Colonic mucosa (tissue), 4 donors: Measurements from ENCODE around the gene DTWD1. TPM values are rescaled to one million over a fixed set of nuclear protein-coding genes. Genes with fewer than 3 reads are reported as not detected.
"Not testable (repeated sequence)": the region's sequence is repeated elsewhere in the genome, so short reads cannot be mapped to it uniquely, and the experiment has no call there.

Source experiments
- DNase-seq: peaks from one replicate; pipeline ENCODE4 v3.0.0-alpha.2; 2020
- H3K27ac ChIP-seq: fragments of 200-600 bp; one replicate; pipeline ENCODE4 v1.8.0; 2021
- H3K27me3 ChIP-seq: fragments of 200-600 bp; one replicate; pipeline ENCODE4 v1.8.0; 2021
- H3K36me3 ChIP-seq: fragments of 200-600 bp; one replicate; pipeline ENCODE4 v1.8.0; 2021
- H3K4me1 ChIP-seq: fragments of 200-600 bp; one replicate; pipeline ENCODE4 v1.8.0; 2021; ENCODE audit warnings: mild to moderate bottlenecking
- H3K4me3 ChIP-seq: fragments of 200-600 bp; one replicate; pipeline ENCODE4 v1.8.0; 2021
- H3K9ac ChIP-seq, 2 donors: one replicate each; pipeline ENCODE4 v1.7.0; 2013; ENCODE audit warnings: control low read depth in 2 of 2, low read depth in 2 of 2, low read length in 2 of 2
- H3K9me3 ChIP-seq: fragments of 200-600 bp; one replicate; pipeline ENCODE4 v1.8.0; 2021
- intact Hi-C: fragments of 100-400 bp; cut with DNase I; formaldehyde crosslinking; loops from one replicate; pipeline ENCODE4 v1.14.1; 2022
- total RNA-seq, 2 donors: library from RNA; stranded (reverse); fragmentation: NEBNext Ultra II Directional in 1 of 2; extraction: Animal tissue kit (Norgen Biotek cat#: 25700) in 1 of 2; gene quantifications; one replicate each; pipeline ENCODE4 v1.2.1, GENCODE V29; 2021
- TF ChIP-seq, protein P1 (sequence below): fragments of 200-600 bp; IDR thresholded peaks from one replicate; pipeline ENCODE4 v1.8.0; 2022; ENCODE audit warnings: antibody characterized with exemption, mild to moderate bottlenecking
- donor health status: healthy.
- donor health status: DM: no; HTN: no; CAD: no.
- donor health status: DM: no; HTN: no; CAD: no.

DTWD1 gene
- total RNA-seq, 2 donors from 2014 or later = 18.4 to 18.7 TPM

DNA sequence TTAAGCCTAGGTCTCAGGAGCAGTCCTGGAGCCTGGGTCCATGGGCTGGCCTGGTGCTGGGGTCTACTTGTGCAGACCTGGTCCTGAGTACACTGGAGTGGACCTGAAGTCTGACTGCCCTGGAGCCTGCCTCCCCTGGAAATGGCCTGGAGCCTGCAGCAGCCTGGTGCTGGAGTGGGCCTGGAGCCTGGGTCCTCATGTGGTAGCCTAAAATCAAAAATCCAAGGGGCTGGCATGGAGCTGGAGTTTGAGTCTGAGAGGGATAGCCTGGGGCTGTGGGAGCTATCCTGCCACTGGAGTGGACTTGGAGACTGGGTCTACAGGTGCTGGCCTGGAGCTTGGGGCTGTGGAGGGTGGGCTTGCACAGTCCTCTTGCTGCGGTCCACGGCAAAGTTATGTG, 15.3 kb upstream of the DTWD1 start:
- no peak for DNase-seq
- intact Hi-C loops = no loop called here

DNA sequence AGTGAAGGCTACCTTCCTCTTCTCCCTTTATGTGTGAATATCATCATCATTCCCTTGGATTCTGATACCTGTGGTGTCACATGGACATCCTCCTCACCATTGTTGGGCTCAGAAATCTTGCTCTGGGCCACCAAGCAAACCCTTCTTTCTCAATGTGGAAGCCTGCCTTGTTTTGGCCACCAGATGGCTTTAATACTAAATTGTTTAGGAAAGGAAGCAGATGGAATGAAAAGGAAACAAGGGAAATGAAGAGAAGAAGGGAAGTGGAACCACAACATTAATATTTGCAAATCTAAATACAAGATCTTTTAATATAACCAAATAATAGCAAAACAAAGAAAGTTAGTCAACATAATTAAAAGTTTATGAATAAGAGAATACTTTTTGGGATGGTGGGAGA, 14.3 kb upstream of the DTWD1 start:
- intact Hi-C loops = no loop called here
- Histone ChIP-seq H3K27me3 (no peaks in the 10 kb centered on the region), H3K9me3 (no peaks in the 10 kb centered on the region), H3K4me1 (no peaks in the 10 kb centered on the region), H3K9ac (no peak overlapping the region), H3K27ac (no peak overlapping the region), H3K4me3 (no peak overlapping the region), H3K36me3 (no peaks in the 10 kb centered on the region)
- no peak for DNase-seq
- TF ChIP-seq, protein P1, sequence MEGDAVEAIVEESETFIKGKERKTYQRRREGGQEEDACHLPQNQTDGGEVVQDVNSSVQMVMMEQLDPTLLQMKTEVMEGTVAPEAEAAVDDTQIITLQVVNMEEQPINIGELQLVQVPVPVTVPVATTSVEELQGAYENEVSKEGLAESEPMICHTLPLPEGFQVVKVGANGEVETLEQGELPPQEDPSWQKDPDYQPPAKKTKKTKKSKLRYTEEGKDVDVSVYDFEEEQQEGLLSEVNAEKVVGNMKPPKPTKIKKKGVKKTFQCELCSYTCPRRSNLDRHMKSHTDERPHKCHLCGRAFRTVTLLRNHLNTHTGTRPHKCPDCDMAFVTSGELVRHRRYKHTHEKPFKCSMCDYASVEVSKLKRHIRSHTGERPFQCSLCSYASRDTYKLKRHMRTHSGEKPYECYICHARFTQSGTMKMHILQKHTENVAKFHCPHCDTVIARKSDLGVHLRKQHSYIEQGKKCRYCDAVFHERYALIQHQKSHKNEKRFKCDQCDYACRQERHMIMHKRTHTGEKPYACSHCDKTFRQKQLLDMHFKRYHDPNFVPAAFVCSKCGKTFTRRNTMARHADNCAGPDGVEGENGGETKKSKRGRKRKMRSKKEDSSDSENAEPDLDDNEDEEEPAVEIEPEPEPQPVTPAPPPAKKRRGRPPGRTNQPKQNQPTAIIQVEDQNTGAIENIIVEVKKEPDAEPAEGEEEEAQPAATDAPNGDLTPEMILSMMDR = no peak

More for the DNA sequence above, 15.3 kb upstream of the DTWD1 start:
- no peak overlapping the region for H3K27ac ChIP-seq
- H3K4me1 ChIP-seq = no peaks in the 10 kb centered on the region
- no peaks in the 10 kb centered on the region for H3K9me3 ChIP-seq
- H3K36me3 ChIP-seq = no peaks in the 10 kb centered on the region
- no peaks in the 10 kb centered on the region for H3K27me3 ChIP-seq
- H3K4me3 ChIP-seq = no peak overlapping the region
- H3K9ac ChIP-seq = no peak overlapping the region
- TF ChIP-seq, protein P1 = no peak

DNA sequence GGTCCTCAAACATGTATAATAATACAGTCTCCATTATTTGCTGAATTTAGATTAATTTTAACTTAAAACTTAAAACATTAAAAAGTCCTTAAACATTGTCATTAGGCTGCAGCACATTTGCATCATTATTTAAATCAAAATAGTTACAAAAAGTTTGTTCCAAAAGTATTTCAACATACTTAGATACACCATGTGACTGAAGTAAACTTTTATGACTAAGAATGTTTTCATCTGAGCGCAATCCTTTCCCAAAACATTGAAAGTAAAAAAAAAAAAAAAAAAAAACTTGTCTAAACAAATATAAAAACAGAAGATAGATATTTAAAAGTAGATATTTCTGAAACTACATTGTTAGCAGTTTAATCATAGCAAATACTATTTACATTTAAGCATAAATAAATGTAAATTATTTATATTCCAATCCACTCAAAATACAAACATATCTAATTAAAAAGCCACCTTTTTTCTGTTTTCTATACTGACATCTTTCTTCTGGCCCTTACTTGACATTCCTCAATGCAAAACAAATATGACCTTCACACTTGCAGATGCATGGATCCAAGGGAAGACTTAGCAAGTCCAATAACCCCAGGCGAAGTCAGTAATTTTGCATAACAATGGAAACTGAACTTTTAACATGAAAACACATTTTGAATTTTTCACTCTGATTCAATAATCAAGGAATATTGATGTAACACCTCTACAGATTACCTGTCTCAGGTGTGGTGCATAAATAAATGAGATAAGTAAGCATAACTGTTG, 10.5 kb upstream of the DTWD1 start:
- H3K36me3 ChIP-seq = no peaks in the 10 kb centered on the region
- no peak overlapping the region for H3K27ac ChIP-seq
- intact Hi-C loops = no loop called here
- DNase-seq = no peak
- H3K27me3 ChIP-seq = no peaks in the 10 kb centered on the region
- TF ChIP-seq, protein P1 = no peak
- no peak overlapping the region for H3K9ac ChIP-seq
- H3K9me3 ChIP-seq = no peaks in the 10 kb centered on the region
- no peaks in the 10 kb centered on the region for H3K4me1 ChIP-seq
- no peak overlapping the region for H3K4me3 ChIP-seq

DNA sequence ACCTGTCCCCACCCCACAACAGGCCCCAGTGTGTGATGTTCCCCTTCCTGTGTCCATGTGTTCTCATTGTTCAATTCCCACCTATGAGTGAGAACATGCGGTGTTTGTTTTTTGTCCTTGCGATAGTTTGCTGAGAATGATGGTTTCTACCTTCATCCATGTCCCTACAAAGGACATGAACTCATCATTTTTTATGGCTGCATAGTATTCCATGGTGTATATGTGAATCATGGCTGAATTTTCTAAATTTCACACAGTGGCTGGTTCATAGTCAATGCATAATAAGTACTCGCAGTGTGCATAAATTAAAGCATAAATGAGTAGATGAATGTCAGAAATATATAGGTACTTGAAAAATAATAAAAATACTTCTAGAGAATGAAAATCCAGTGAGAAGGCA, 8.6 kb upstream of the DTWD1 start:
- H3K9ac ChIP-seq, H3K36me3 ChIP-seq, H3K27me3 ChIP-seq, DNase-seq, H3K4me3 ChIP-seq, H3K4me1 ChIP-seq, intact Hi-C loops, H3K9me3 ChIP-seq, H3K27ac ChIP-seq: not testable (repeated sequence)

DNA sequence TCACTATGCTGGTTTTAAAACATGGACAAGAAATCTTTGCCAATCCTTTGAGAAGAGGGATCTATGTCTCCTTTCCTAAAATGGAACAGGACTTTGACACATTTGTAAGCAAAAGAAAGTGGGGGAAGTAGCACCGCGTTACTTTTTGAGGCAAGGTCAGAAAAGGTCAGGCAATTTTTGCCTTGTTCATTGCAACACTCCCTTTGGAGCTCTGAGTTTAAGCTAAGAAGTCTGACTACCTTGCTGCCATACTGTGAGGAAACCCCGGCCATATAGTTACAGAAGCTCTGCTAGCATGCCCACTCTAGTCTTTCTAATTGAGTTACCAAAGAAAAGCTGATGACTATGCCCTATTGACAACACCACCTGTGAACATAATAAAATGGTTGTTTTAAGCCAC, 1.6 kb upstream of the DTWD1 start:
- Histone ChIP-seq H3K9ac (no peak overlapping the region), H3K9me3 (no peaks in the 10 kb centered on the region), H3K4me3 (no peak overlapping the region), H3K27ac (peak overlapping the region; percentile 91), H3K27me3 (no peaks in the 10 kb centered on the region), H3K4me1 (no peaks in the 10 kb centered on the region), H3K36me3 (no peaks in the 10 kb centered on the region)
- DNase-seq = no peak
- intact Hi-C loops = no loop called here
- TF ChIP-seq, protein P1 = no peak

DNA sequence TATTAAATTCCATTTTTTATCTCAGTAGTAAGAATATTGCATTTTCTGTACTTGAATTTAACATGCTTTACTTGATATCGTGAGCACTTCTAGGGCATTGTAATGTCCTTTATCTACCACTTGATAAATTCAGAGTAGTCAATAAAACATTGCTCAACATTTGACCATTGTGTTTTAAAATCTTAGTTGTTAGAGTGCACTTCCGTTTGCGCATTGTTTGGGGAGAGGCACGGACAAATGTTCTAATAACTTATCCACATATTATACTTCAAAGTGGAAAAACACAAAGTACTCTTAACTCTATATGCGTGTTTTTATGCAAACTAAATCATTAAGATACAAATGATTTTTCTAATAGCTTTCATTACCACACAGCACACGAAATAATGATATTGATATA, 649 bp upstream of the DTWD1 start:
- intact Hi-C loops = no loop called here
- Histone ChIP-seq H3K4me3 (peak overlapping the region; percentile 79), H3K27me3 (no peaks in the 10 kb centered on the region), H3K36me3 (no peaks in the 10 kb centered on the region), H3K4me1 (no peaks in the 10 kb centered on the region), H3K9me3 (no peaks in the 10 kb centered on the region), H3K27ac (peak overlapping the region; percentile 91), H3K9ac (peak overlapping the region; percentile 32 to 94)
- TF ChIP-seq, protein P1 = no peak
- DNase-seq = peak; percentile 18
